Measurements from ENCODE around the gene PPARG. TPM values are rescaled to one million over a fixed set of nuclear protein-coding genes. Genes with fewer than 3 reads are reported as not detected.

The PPARG gene
- total RNA-seq, 1 donor from 2014 or later: 0.37 TPM

DNA sequence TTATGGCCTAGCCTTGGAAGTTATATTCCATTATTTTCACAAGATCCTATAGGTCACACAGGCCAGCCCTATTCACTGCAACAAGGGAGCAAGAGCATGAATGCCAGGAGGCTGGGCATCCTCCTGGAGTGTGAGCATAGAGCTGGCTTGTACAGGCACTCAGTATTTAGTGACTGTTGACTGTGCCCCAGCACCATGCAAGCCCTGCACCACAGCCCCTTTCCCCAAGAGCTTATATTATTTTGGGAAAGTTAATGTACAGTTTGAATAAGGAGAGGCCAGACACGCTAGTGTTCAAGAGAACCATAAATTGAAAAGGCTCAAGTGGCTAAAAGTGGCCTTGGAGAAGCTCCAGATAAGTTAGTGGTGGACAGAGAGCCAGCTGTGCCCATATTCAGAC, 163.1 kb downstream of the PPARG start:
- TF ChIP-seq, protein P1, sequence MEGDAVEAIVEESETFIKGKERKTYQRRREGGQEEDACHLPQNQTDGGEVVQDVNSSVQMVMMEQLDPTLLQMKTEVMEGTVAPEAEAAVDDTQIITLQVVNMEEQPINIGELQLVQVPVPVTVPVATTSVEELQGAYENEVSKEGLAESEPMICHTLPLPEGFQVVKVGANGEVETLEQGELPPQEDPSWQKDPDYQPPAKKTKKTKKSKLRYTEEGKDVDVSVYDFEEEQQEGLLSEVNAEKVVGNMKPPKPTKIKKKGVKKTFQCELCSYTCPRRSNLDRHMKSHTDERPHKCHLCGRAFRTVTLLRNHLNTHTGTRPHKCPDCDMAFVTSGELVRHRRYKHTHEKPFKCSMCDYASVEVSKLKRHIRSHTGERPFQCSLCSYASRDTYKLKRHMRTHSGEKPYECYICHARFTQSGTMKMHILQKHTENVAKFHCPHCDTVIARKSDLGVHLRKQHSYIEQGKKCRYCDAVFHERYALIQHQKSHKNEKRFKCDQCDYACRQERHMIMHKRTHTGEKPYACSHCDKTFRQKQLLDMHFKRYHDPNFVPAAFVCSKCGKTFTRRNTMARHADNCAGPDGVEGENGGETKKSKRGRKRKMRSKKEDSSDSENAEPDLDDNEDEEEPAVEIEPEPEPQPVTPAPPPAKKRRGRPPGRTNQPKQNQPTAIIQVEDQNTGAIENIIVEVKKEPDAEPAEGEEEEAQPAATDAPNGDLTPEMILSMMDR (IDR thresholded peaks at IDR 0.05; ENCODE audit: partially characterized antibody, unreplicated experiment): no peak

GRCh38 chr3:12452361-12453330, 163.8 kb downstream of the PPARG start:
- Mint-ChIP-seq H3K27ac (ENCODE audit: unreplicated experiment) (no peak overlapping the region), H3K27me3 (ENCODE audit: unreplicated experiment) (peaks cover 2% of the 10 kb centered on the region), H3K36me3 (ENCODE audit: unreplicated experiment) (no peaks in the 10 kb centered on the region), H3K9me3 (ENCODE audit: unreplicated experiment) (peaks cover 2% of the 10 kb centered on the region), H3K4me1 (ENCODE audit: low read depth, unreplicated experiment) (peaks cover 2% of the 10 kb centered on the region), H3K4me3 (ENCODE audit: unreplicated experiment) (no peak overlapping the region)
- TF ChIP-seq, protein P1 (IDR thresholded peaks at IDR 0.05; ENCODE audit: partially characterized antibody, unreplicated experiment): no peak
- no peak for DNase-seq

More for the DNA sequence above, 163.1 kb downstream of the PPARG start:
- H3K9me3 Mint-ChIP-seq (ENCODE audit: unreplicated experiment): peaks cover 2% of the 10 kb centered on the region
- no peak overlapping the region for H3K4me3 Mint-ChIP-seq (ENCODE audit: unreplicated experiment)
- H3K36me3 Mint-ChIP-seq (ENCODE audit: unreplicated experiment): no peaks in the 10 kb centered on the region
- H3K27me3 Mint-ChIP-seq (ENCODE audit: unreplicated experiment): peaks cover 5% of the 10 kb centered on the region
- no peak overlapping the region for H3K27ac Mint-ChIP-seq (ENCODE audit: unreplicated experiment)
- DNase-seq: no peak
- H3K4me1 Mint-ChIP-seq (ENCODE audit: low read depth, unreplicated experiment): peaks cover 2% of the 10 kb centered on the region

GRCh38 chr3:12454076-12454815, 165.4 kb downstream of the PPARG start:
- H3K27ac Mint-ChIP-seq (ENCODE audit: unreplicated experiment): no peak overlapping the region
- TF ChIP-seq, protein P1 (IDR thresholded peaks at IDR 0.05; ENCODE audit: partially characterized antibody, unreplicated experiment): no peak
- DNase-seq: no peak
- no peak overlapping the region for H3K4me3 Mint-ChIP-seq (ENCODE audit: unreplicated experiment)
- H3K36me3 Mint-ChIP-seq (ENCODE audit: unreplicated experiment): no peaks in the 10 kb centered on the region
- no peaks in the 10 kb centered on the region for H3K27me3 Mint-ChIP-seq (ENCODE audit: unreplicated experiment)
- peaks cover 2% of the 10 kb centered on the region for H3K4me1 Mint-ChIP-seq (ENCODE audit: low read depth, unreplicated experiment)
- peaks cover 2% of the 10 kb centered on the region for H3K9me3 Mint-ChIP-seq (ENCODE audit: unreplicated experiment)

DNA sequence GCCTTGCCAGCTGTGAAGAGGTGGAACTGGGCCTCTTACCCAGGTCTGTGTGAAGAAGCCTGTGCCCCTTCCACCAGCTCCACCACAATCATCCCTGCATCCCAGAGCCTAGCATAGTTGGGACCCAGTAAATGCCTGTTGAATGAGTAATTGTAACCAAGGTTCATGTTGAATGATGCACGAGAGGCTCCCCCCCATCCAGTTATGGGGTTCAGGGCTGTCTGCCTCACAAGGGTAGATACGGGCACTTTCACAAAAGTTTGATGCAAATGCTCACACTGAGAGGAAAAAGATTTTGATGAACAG, 165.9 kb downstream of the PPARG start:
- H3K4me1 Mint-ChIP-seq (ENCODE audit: low read depth, unreplicated experiment): peaks cover 2% of the 10 kb centered on the region
- H3K4me3 Mint-ChIP-seq (ENCODE audit: unreplicated experiment): no peak overlapping the region
- no peak for DNase-seq
- H3K9me3 Mint-ChIP-seq (ENCODE audit: unreplicated experiment): peaks cover 2% of the 10 kb centered on the region
- no peak overlapping the region for H3K27ac Mint-ChIP-seq (ENCODE audit: unreplicated experiment)
- no peaks in the 10 kb centered on the region for H3K27me3 Mint-ChIP-seq (ENCODE audit: unreplicated experiment)
- TF ChIP-seq, protein P1 (IDR thresholded peaks at IDR 0.05; ENCODE audit: partially characterized antibody, unreplicated experiment): no peak
- H3K36me3 Mint-ChIP-seq (ENCODE audit: unreplicated experiment): no peaks in the 10 kb centered on the region

All from glutamatergic neuron (in vitro differentiated cells).